Osteocyte (in vitro differentiated cells): ENCODE results near the gene PDE4B. TPM values are rescaled to one million over a fixed set of nuclear protein-coding genes. Genes with fewer than 3 reads are reported as not detected.
"Not testable (repeated sequence)": the region's sequence is repeated elsewhere in the genome, so short reads cannot be mapped to it uniquely, and the experiment has no call there.

Source experiments
- DNase-seq: peaks from one replicate; pipeline ENCODE4 v3.0.0; 2021; ENCODE audit warnings: mixed read lengths; ENCODE audit not compliant: unreplicated experiment; ENCODE audit errors: extremely low spot score
- H3K27ac Mint-ChIP-seq: one replicate; pipeline ENCODE4 v1.8.0; 2021; ENCODE audit warnings: mild to moderate bottlenecking, mixed read lengths; ENCODE audit not compliant: unreplicated experiment
- H3K27me3 Mint-ChIP-seq: one replicate; pipeline ENCODE4 v1.8.0; 2021; ENCODE audit warnings: mixed read lengths; ENCODE audit not compliant: unreplicated experiment
- H3K36me3 Mint-ChIP-seq: one replicate; pipeline ENCODE4 v1.8.0; 2021; ENCODE audit warnings: mixed read lengths; ENCODE audit not compliant: unreplicated experiment
- H3K4me1 Mint-ChIP-seq: one replicate; pipeline ENCODE4 v1.8.0; 2021; ENCODE audit warnings: mixed read lengths; ENCODE audit not compliant: unreplicated experiment
- H3K4me3 Mint-ChIP-seq: one replicate; pipeline ENCODE4 v1.8.0; 2021; ENCODE audit warnings: mild to moderate bottlenecking, moderate library complexity, mixed read lengths; ENCODE audit not compliant: unreplicated experiment
- H3K9me3 Mint-ChIP-seq: one replicate; pipeline ENCODE4 v1.8.0; 2021; ENCODE audit warnings: mixed read lengths; ENCODE audit not compliant: unreplicated experiment
- CTCF ChIP-seq: fragments of 200-600 bp; sonication (generic); IDR thresholded peaks from 2 replicates; pipeline ENCODE4 v1.5.0; 2021; ENCODE audit warnings: antibody characterized with exemption, mild to moderate bottlenecking, moderate library complexity
- total RNA-seq: library from RNA; stranded (reverse); gene quantifications from 2 replicates; pipeline ENCODE4 v1.2.1, GENCODE V29; 2021

Gene PDE4B
- total RNA-seq, 1 donor from 2014 or later: 53.1 TPM

DNA sequence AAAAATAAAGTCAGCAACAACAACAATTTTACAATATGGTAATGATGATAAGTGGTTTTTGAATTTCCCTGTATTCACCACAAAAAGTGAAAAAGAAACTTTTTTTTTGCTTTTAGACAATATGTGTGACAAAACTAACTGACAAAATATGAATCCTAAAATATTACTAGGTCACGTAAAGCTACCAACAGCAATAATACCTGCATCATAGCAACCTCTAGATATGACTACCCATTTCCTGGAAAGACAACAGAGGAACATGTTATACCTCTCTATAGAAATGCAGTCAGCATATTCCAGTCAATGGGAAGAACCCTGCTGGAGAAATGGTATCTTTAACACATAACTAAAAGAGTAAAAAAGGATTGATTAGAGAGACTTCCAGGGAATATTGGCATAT, 73.7 kb downstream of the PDE4B start:
- no peaks in the 10 kb centered on the region for H3K36me3 Mint-ChIP-seq
- H3K27me3 Mint-ChIP-seq: peaks cover 9% of the 10 kb centered on the region
- H3K4me1 Mint-ChIP-seq: no peaks in the 10 kb centered on the region
- DNase-seq: no peak
- H3K4me3 Mint-ChIP-seq: no peak overlapping the region
- no peak overlapping the region for H3K27ac Mint-ChIP-seq
- TF ChIP-seq CTCF: no peak
- peaks cover 12% of the 10 kb centered on the region for H3K9me3 Mint-ChIP-seq

DNA sequence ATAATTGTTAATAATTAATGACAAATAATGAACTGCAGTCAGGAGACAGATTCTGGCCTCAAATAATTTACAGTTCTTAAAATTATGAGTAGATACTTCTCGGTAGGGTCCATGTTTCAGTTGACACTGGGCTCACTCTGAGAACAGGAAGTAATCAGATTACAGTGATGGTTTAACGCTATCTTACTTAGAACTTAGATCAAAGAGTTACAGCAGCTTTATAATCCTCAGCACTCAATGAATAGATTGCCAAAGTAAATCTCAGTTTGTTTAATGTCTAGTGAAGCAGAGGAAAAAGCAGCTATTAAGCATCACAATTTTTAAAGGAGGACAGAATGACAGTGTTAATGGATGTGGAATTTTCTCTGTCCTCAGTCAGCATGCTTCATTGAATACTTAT, 79.6 kb downstream of the PDE4B start:
- H3K27me3 Mint-ChIP-seq: peaks cover 4% of the 10 kb centered on the region
- H3K4me3 Mint-ChIP-seq: no peak overlapping the region
- H3K27ac Mint-ChIP-seq: no peak overlapping the region
- no peaks in the 10 kb centered on the region for H3K4me1 Mint-ChIP-seq
- no peak for TF ChIP-seq CTCF
- DNase-seq: no peak
- H3K36me3 Mint-ChIP-seq: no peaks in the 10 kb centered on the region
- H3K9me3 Mint-ChIP-seq: no peaks in the 10 kb centered on the region

GRCh38 chr1:65878342-65878741, 85.6 kb downstream of the PDE4B start:
- not testable (repeated sequence) for DNase-seq, H3K27me3 Mint-ChIP-seq, H3K4me1 Mint-ChIP-seq, H3K36me3 Mint-ChIP-seq, H3K27ac Mint-ChIP-seq, H3K4me3 Mint-ChIP-seq, H3K9me3 Mint-ChIP-seq

DNA sequence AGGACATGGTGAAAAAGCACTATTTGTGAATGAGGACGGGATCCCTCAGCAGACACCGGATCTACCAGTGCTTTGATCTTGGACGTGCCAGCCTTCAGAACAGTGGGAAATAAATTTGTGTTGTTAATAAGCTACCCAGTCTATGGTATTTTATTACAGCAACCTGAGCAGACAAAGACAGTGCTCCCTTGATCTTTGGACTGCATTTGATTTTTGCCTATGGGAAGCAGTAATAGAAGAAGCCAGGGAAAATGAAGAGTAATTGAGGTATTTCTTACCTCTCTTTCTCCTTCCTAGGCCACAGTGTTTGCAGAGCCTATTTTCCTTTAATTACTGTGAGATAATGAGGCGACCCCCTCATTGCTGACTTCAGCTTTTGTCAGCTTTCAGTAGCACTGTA, 87.9 kb downstream of the PDE4B start:
- H3K27ac Mint-ChIP-seq: no peak overlapping the region
- no peak overlapping the region for H3K4me3 Mint-ChIP-seq
- peaks cover 6% of the 10 kb centered on the region for H3K9me3 Mint-ChIP-seq
- no peak for DNase-seq
- no peaks in the 10 kb centered on the region for H3K27me3 Mint-ChIP-seq
- no peaks in the 10 kb centered on the region for H3K36me3 Mint-ChIP-seq
- TF ChIP-seq CTCF: no peak
- no peaks in the 10 kb centered on the region for H3K4me1 Mint-ChIP-seq

GRCh38 chr1:65881067-65881594, 88.4 kb downstream of the PDE4B start:
- no peak overlapping the region for H3K4me3 Mint-ChIP-seq
- no peak for TF ChIP-seq CTCF
- no peak overlapping the region for H3K27ac Mint-ChIP-seq

DNA sequence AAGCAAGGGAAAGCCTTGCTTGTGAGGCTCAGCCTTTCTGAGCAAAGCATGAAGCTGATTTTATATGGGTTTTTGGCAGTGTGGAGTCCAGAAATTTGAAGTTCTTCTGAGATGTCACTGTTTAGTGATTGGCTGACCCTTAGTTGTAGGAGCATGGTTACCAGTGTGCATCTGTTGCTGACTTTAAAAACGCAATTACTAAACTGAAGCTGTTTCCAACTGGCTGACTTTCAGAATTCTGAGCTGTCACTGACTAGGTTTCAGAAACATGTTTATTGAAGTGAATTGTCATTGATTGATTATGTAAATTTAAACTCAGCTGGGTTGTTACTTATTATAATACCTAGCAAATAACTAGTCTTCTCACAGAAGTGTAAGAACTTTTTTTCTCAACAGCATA, 89.4 kb downstream of the PDE4B start:
- Mint-ChIP-seq H3K4me1 (no peaks in the 10 kb centered on the region), H3K36me3 (no peaks in the 10 kb centered on the region), H3K4me3 (no peak overlapping the region), H3K27ac (no peak overlapping the region), H3K9me3 (peaks cover 6% of the 10 kb centered on the region), H3K27me3 (no peaks in the 10 kb centered on the region)
- no peak for DNase-seq
- TF ChIP-seq CTCF: no peak

More at GRCh38 chr1:65881067-65881594, 88.4 kb downstream of the PDE4B start:
- Mint-ChIP-seq H3K27me3 (no peaks in the 10 kb centered on the region), H3K4me1 (no peaks in the 10 kb centered on the region), H3K36me3 (no peaks in the 10 kb centered on the region), H3K9me3 (peaks cover 6% of the 10 kb centered on the region)
- DNase-seq: no peak
